DMS53 treated with DMSO at 0.1 percent for 48 hours (cell line): ENCODE measurements around the gene TEX35.
"Not testable (repeated sequence)": the region's sequence is repeated elsewhere in the genome, so short reads cannot be mapped to it uniquely, and the experiment has no call there.

ENCODE experiments used
- DNase-seq: peaks from one replicate; lab custom pipeline; 2025; ENCODE audit not compliant: unreplicated experiment; lab: John Stamatoyannopoulos, UW

TEX35 gene

DNA sequence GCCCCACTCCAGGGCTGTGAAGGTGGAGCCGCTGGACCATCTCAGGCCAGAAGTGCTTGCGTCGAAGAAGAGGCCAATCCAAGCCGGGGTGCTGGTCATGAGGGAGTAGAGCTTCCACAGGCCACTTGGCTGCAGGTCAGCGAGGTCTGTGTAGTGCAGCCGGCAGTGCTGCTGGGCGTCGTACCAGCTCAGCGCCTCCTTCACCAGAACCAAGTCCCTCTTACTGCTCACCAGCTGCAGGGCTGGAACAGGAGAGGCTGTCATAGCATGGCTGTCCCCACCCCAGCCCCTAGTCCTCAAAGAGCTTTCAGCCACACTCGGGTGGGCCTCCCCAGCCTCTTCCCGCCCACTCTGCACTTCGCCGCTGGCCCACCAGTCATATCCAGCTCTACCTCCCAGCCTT, 18.3 kb upstream of the TEX35 start:
- no peak for DNase-seq

DNA sequence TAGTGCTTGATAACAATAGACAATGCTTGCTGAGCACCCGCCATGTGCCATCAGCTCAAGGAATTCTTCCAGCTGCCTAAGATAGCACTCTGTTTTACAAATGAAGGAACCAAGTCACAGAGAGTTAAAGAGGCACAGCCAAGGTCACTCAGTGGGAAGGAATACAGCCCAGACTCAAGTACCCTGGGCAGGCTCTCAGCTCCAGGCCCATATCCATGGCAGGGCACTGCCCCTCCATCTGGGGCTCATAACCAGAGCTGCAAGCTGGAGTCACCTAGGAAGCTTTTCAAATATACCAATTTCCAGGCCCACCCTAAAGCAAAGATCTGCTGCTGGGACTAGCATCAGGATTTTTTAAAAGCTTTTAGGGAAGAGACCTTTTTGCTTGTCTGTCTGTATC, 17.8 kb upstream of the TEX35 start:
- no peak for DNase-seq

DNA sequence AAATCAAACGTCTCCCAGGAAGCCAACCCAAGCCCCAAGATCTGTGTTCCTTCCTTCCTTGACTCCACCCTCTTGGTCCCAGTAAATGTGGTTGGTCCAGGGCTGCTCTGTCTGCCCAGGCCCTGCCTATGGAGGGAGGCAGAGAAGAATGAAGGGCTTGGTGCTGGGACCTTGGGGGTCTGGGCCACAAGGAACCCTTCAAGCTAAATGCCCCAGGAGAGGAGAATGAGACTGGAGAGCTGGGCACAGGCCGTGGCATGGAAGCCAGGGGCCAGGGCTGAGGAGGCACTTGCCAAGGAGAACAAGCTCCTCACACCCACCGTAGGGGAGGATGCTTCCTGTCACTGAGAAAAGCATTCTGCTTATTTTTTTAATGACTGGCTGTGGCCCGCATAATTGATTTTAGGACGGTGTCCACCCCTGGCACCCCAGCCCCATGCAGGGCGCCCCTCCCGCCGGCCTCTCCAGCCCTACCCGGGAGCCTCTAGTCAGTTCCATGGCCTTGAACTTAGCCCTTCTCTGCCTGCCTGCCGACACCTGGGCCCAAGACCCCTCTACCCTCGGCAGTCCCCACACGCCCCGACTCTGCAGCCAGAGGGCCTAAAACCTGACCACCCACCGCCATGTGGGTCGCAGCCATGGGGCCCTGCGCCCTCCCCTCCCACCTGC, 17.0 kb upstream of the TEX35 start:
- DNase-seq, result no peak

DNA sequence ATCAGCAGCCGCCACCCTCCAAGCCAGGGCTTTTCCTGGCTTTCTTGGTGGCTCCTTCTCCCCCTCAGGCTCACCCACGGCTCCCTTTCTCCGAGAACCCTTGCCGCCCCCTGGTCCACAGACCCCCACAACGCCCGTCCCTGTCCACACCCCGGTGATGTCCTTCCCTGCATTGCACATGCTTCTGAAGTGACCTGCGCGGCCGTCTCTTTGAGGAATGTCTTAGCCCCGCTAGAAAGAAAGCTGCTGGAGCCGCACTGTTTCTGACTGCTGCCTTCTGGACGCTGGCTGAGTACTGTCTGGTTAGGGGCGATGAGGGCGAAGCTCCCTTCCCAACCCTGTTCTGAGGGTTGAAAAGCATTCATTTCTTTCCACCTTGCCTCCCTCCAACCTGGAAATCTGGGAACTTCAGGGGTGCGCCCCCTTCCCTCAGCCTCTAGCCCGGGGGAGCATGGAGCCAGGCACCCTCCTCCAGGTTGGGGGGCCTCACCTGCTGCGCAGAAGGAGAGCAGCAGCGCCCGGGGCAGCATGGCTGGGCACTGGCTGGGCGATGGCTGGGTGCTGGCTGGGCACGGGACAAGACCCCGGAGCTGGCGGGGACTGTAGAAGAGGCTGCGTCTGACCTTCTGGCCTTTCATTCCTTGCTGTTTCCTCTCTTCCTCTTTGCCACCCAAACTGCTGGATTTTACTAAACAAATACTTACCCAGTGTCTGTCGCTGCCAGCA, 16.3 kb upstream of the TEX35 start, which contains the start of gene CLEC20A:
Gene CLEC20A (minus strand): TSS at position 555 of the 726 bp plus-strand sequence. CDS start 25 bp downstream, at position 530.
- DNase-seq, result no peak

DNA sequence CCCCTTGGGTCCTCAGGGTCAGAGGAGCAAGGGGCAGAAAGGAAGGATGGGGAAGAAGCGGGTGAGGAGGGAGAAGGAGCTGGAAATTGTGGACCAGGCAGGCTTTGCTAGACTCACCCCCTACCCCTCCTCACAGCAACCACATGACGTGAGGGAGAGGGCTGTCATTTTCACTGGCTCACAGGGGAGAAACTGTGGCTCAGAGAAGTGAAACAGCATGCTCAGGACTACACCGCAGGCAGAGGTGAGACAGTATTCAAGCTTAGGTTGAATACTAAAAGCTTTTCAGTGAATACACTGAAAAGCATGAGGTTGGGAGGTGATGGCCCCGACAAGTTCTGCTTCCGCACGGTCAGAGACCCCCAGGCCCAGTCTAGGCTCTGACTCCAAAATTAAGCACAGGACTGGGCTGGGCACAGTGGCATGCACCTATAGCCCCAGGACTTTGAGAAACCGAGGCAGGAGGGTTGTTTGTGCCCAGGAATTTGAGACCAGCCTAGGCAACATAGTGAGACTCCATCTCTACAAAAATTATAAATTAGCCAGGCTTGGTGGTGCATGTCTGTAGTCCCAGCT, 14.9 kb upstream of the TEX35 start:
- no peak for DNase-seq

DNA sequence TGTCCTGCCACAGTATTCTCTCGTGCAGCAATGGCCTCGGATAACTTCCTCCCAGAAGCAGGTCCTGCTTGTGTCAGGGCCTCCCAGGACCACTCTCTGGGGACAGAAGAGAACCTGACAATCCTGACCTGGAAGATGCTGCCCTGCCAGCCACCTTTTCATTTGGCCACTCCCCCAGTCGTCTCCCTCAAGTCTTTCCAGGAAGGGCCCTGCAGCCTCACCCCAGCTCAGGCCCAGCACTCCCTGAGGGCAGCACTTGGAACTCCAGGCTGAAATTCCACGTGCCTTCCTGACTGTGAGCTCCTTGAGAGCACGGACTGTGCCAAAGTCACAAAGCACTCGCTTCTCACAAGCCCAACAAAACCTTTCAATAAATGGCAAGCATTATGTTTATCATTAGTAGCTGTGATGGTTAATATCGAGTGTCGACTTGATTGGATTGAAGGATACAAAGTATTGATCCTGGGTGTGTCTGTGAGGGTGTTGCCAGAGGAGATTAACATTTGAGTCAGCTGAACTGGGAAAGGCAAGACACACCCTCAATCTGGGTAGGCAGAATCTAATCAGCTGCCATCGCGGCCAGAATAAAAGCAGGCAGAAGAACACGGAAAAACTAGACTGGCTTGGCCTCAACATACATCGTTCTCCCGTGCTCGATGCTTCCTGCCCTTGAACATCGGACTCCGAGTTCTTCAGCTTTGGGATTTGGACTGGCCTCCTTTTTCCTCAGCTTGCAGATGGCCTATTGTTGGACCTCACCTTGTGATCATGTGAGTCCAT, 13.8 kb upstream of the TEX35 start:
- DNase-seq, result no peak

DNA sequence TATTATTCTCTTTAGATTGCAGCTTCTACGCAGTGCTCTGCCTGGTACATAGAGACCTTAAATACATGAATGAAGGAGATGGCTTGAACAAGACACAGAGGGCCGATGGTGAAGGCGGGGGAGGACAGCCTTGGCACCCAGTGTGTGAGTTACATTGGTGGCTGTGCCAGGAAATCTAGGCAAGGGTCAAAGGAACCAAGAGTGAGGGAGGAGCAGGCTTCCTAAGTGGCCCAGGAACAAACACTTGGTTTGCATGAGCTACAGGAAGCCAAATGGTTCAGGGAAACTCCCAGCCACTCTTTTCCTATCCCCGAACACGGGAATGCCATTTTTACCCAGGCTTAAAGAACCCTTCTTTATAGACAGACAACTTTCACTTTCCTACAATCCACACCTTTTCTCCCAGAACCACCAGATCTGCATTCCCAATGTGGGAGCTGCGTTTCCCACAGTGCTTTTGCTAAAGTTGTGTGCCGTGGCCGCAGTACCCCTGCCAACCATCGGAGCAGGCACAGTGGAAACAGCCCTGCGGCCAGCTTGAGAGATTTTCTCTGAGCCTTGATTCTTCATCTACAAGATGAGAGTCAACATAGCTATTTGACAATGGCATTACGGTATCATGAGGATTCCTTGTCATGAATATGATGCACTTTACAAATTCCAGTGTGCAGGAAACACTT, 12.7 kb upstream of the TEX35 start:
- no peak for DNase-seq

DNA sequence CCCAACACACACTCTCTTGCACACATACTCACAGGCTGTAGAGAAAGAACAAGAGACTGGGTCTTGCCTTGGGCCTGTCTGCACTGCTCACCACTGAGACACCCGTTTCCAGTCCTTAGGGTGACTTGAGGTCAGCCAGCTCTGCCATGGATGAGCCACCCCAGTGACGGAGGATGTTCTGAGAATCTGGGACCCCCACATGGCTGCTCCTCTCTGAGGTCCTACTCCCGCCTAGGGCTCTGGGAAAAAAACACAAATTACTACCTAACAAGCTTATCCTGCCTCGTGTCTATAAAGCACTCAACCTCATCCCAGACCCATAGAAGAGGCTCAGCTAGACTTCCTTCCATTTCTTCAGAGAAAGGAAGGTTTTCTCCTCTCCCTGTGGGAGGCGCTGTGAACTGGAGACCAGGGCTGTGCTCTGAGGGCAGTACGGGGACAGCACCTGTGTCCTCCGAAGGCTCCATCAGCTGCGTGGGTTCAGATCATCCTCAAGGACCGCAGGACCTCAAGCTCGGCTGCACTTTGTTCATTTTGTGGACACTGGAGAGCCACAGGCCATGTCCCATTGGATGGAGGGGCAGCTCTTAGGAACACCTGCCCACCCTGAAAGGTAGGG, 11.9 kb upstream of the TEX35 start:
- no peak for DNase-seq

DNA sequence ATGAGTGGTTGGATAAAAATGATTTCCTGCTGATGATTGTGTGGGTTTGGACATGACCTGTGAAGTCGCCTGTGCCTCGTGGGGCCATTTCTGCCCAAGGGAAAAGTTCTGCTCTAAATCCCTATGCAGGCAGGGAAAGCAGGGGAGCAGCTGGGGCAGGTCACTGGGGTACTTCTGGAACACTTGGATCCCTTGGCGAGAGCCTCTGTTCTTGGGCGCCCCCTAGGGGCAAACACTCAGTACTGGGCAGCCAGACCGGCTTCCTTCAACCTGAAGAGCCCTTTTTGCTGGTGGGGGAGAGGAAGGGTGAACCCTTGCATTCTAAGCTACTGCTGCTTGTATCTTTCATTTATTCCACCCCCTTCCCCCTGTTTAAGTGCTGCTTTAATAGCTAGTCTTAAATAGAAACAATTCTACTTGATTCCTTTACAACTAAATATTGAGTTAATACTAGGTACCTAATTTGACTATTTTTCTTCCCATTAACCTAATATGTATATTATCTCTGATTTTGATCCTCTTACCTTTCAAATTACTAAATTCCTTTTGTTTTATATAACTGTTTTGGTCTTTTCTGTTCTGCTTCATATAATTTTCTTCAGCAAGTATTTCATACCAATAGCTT, 11.1 kb upstream of the TEX35 start:
- DNase-seq, result peak; percentile 59

DNA sequence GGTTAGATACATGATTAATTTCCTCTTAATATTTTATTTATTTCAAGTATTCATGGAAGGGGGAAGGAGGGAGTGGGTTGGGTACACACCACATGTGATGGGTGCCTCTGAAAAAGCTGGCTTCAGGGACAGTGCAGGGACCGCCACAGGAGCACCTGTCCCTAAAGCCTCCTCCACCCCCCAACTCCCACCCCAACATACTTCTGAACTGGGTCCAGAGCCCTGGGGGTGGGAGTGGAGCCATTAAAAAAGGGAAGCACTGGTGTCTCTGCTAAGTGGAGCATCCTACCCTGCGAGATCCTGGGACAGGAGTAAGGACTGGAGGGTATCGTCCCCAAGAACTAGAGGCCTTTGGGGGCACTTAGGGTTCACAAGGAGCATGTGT, 10.6 kb upstream of the TEX35 start:
- DNase-seq, result no peak

DNA sequence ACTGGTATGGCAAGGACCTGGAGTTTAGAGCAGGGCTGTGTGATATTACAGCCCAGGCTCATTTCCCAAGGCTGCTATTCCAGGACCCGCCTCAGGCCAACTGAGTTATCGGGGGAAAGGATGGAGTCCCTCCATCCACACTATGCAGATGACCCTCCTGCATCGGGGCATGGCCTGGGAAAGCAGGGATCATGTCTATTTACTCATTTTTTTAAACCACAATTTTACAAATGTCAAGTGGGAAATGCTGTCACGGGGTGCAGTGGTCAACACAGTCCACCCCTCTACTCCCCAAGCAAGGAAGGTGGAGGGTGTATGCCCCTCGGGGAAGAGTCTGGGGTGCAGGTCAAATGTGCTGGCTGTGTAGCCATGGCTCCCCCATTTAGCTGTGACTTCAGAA, 10.1 kb upstream of the TEX35 start:
- DNase-seq, result no peak

DNA sequence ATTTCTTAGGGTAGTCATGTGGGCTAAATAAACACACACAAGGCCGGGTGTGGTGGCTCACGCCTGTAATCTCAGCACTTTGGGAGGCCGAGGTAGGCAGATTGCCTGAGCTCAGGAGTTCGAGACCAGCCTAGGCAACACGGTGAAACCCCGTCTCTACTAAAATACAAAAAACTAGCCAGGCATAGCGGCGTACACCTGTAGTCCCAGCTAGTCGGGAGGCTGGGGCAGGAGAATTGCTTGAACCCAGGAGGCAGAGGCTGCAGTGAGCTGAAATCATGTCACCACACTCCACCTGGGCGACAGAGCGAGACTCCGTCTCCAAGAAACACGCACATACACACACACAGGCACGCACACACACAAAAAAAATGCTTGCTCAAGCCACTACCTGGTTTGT, 9.6 kb upstream of the TEX35 start:
- DNase-seq, result not testable (repeated sequence)

DNA sequence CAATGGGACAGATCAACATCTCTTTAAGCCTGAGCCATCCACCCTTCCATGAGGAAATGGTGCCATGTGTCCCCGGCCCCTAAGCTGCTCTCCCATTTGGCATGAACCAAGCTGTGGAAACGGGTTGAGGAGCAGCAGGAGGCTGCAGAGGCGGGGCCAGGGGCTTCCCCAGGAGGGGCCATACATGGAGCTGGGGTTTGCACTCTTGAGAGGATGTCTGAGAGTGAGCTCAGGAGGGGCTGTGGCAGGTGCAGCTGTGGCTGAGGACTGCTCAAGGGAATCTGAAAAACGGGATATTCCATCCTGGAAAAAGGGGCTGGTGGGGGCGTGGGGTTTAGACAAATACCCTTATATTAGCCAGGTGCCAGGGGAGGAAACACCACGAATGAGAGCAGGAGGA, 9.1 kb upstream of the TEX35 start:
- no peak for DNase-seq

DNA sequence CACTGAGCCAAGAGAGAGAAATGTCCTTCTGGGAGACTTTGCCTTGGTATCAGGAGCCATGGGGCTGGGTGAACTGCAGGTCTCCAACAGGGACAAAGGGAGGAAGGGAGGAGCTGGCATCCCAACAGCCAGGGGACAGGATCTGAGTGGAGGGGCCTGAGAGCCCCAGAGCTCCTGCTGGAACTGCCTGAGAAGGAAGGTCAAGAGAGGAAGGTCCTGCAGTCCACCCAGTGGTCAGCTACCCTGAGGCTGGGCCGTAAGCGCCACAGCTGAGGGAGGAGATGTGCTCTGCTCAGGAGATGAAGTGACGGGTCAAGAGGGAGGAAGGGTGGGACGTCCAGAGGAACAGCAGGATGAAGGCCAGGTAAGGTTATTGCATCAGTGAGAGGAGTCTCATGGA, 8.6 kb upstream of the TEX35 start:
- no peak for DNase-seq

DNA sequence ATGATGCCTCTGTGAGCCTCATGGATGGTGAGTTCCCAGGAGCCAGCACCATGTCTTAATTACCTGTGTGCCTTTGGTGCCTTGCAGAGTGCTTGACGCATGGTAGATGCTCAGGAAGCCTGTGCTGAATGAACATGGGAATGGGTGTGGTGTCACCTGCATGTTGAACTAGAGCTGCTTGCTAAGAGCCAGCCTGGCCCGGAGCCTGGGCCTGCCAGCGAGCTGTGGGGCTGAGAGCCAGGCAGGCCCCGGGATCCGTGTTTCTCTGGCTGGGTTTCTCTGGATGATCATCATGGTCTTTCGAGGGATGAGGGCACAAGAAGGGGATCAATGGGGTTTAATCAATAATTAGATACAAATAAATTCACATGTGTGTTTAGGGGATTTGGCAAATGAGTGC, 6.7 kb upstream of the TEX35 start:
- DNase-seq, result no peak

DNA sequence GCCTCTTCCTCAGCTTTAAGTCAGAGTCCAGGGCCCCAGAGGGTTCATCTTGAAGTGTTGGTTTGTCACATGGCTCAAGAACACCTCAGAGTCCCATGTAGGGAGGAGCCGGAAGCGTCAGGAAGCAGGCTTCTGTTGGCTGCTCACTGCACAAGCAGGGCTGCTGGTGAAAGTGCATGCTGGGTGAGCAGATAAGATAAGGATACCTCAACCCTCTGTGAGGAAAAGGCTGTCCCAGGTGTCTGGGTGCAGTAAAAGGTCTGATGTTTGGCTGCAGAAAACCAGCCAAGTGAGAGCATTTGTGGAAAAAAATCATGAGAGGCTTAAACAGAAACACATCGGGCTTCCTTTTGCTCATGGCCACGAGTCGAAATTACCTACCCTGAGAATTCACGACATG, 6.2 kb upstream of the TEX35 start:
- DNase-seq, result no peak

DNA sequence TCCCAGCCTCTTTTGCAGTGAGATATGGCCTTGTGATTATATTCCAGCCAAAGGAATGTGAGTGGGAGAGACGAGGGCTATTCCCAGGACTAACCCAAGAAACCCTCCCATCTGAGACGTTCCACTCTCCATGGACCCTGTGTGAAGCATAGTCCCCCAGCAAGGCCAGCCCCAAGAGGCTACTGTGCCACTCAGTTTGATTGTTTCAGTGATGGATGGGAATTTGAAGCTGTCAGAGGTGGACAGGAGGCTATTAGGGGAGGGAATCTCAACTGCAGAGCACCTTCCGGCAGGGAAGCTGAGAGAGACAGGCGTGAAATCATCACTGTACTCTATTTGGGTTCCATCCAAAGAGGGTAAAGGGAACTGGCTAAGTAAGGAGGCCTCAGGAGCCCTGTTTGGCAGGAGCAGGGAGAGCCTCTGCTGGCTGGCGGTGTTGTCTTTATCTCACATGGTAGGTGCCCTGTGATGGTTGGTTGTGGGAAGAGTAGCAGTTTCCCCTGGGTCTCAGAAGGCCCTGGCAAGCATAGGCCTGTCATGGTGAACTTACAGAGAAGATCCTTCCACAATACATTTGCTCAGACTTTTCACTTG, 3.4 kb upstream of the TEX35 start:
- DNase-seq, result no peak

DNA sequence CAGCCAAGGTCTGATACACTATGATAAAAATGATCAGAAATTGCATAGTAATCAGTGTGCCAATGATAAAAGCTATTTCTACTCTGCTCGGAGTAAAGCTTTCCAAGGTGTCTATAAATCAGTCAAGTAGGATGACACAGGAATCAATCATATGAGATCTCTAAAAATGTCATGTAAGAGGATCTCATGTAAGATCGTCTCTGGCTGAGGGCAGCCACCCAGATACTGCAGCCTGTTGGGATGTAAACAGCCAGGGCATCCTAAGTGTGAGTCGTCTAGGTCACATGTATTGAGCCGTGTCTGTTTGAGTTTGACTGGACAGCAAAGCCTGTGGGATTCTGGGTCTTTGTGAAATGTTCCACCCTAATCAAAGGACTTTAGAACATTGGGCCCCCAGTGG, 2.8 kb upstream of the TEX35 start:
- DNase-seq, result no peak

DNA sequence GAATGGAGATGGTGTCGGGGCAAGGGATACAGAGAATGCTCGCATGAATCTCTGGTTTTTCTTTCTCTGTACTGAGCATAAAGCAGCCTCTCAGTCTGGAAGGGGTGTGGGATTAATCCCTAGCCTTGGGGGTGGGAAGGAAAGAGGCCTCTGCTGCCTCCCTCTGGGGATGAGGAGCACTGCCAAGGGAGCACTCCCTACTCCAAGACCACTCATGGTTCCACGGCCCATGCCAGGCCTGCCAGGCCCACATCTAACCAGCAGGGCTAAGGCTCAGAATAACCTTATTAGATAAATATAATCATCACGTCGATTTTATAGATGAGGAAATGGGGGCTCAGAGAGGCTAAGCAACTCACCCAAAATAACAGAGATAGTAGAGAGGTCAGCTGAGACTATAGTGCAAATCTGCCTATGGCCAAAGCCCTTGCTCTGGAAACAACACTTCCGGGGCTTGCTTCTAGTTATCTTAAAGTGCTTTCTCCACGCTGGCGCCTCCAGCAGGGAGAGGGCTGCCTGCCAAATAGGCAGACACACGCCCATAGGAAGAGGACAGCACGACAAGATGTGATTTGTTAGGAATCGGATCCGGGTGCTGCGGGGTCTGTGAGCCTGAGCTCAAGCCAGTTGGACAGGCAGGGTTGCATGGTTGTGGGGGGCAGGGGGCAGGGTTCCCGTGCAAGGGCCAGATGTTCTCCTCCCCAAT, 522 bp downstream of the TEX35 start:
- no peak for DNase-seq
